Transverse colon (tissue), 4 donors: Measurements from ENCODE around the gene HMGN1. TPM values are rescaled to one million over a fixed set of nuclear protein-coding genes. Genes with fewer than 3 reads are reported as not detected.

ENCODE experiments used
- DNase-seq: peaks from one replicate; pipeline ENCODE4 v3.0.0-alpha.2; 2019
- H3K27ac ChIP-seq, 4 donors: fragments of 200-600 bp; sonication (generic); 2 replicates each; pipeline ENCODE4 v1.5.1; 2016 to 2018; ENCODE audit warnings: inconsistent platforms in 4 of 4
- H3K27me3 ChIP-seq: fragments of 200-600 bp; sonication (generic); 2 replicates; pipeline ENCODE4 v1.5.1; 2017; ENCODE audit warnings: inconsistent platforms
- H3K36me3 ChIP-seq, 4 donors: fragments of 200-600 bp; sonication (generic); 2 replicates each; pipeline ENCODE4 v1.5.1; 2017 to 2019; ENCODE audit warnings: inconsistent platforms in 4 of 4
- H3K4me1 ChIP-seq, 4 donors: fragments of 200-600 bp; sonication (generic); 2 replicates each; pipeline ENCODE4 v1.5.1; 2017 to 2020; ENCODE audit warnings: inconsistent platforms in 4 of 4
- H3K4me3 ChIP-seq, 4 donors: fragments of 200-600 bp; sonication (generic); 1 replicate in 1 of 4; 2 replicates in 3 of 4; pipeline versions ENCODE4 v1.5.1 to v1.6.1; 2017 to 2019; ENCODE audit warnings: inconsistent platforms in 4 of 4
- H3K9me3 ChIP-seq, 2 donors: fragments of 200-600 bp; sonication (generic); 2 replicates each; pipeline ENCODE4 v1.5.1; 2017 to 2019; ENCODE audit warnings: inconsistent platforms in 2 of 2
- EP300 ChIP-seq: sonication (generic); formaldehyde crosslinking; IDR thresholded peaks from one replicate; pipeline ENCODE4 v1.6.1; 2017; ENCODE audit warnings: antibody characterized with exemption, low read depth
- POLR2A ChIP-seq: fragments of 450-650 bp; IDR thresholded peaks from one replicate; pipeline ENCODE4 v1.6.1; 2016; ENCODE audit warnings: antibody characterized with exemption, mild to moderate bottlenecking, moderate library complexity
- POLR2AphosphoS5 ChIP-seq, 3 donors: sonication (generic); formaldehyde crosslinking; IDR thresholded peaks; one replicate each; pipeline ENCODE4 v1.6.1; 2016; ENCODE audit warnings: antibody characterized with exemption in 3 of 3
- WGBS, 2 donors: methylation state at CpG; one replicate each; pipeline ENCODE4 v1.1.5; 2018; ENCODE audit warnings: low coverage in 1 of 2; 5-methylcytosine and 5-hydroxymethylcytosine counted together
- in situ Hi-C, 4 donors: fragments of 200-750 bp; cut with MboI; loops; one replicate each; pipeline versions ENCODE4 v1.15.0 to v1.15.1; 2017; ENCODE audit warnings: low sequenced_read_pairs in 3 of 4, low pct_ligation_motif_present in 1 of 4, low pct_unique_long_range_greater_than_20kb in 1 of 4
- intact Hi-C: fragments of 100-400 bp; cut with DNase I; formaldehyde crosslinking; loops from one replicate; pipeline ENCODE4 v1.15.1; 2023; ENCODE audit warnings: low total_unique reads
- total RNA-seq, 4 donors: library from RNA; depleted of rRNA; stranded (reverse); fragments of >200 nt; gene quantifications; one replicate each; pipeline ENCODE4 v1.1.0, GENCODE V29; 2016
- TF ChIP-seq, protein P1 (sequence below), 5 experiments: fragments of 200-600 bp in 3 of 5; fragments of 450-650 bp in 2 of 5; sonication (generic) in 3 of 5; IDR thresholded peaks; 1 replicate in 2 of 5; 2 replicates in 3 of 5; pipeline ENCODE4 v1.5.1; 2016 to 2017; ENCODE audit warnings: antibody characterized with exemption in 5 of 5, inconsistent platforms in 3 of 5, mild to moderate bottlenecking in 2 of 5, moderate library complexity in 1 of 5

Gene HMGN1
- total RNA-seq, 4 donors from 2014 or later: 51.1 to 277 (median 99.7) TPM

DNA sequence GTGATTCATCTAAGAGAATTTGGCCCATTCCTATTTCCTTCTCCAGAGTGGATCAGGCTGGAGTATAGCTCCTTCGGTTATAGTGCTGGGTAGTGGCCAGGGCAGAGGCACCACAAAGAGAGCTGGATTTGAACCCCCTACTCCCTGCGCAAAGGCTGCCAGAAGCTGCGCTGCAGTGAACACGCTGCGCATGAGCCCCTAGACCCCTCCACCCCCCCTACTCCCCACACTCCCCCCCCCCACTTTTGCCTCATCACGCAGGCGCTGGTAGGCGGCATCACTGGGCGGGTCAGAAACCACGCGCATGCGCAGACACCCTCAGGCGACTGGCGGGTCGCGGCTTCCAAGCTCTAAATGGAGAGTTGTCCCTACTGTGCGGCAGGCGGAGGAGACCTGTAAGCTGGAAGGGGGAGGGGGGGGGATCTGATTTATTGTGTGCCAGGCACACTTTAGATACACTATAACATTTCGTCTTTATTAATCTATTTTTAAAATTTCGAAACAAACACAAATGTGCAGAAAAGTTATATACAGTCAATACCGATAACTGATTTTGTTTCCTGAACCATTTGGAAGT is 38.7 kb upstream of the HMGN1 start:
- H3K4me1 ChIP-seq: peaks cover 0 to 27% (median 21%) of the 10 kb centered on the region in 4 donors
- in situ Hi-C loops (loop anchor here in 2 of 4 donors (10.0 to 25.0 kb wide), 2 partner anchors 73 to 200 kb away; partner anchors contain the start of genes BRWD1 (in 1 of the 2) and PSMG1 (in 1 of the 2)), intact Hi-C loops (loop anchor here (1.0 to 5.0 kb wide), 2 partner anchors 40 to 73 kb away; partner anchors contain the start of gene HMGN1)
- 0 to 37% methylated on average over 5 to 21 of the region's 21 CpGs for WGBS, 2 donors
- TF ChIP-seq, protein P1, sequence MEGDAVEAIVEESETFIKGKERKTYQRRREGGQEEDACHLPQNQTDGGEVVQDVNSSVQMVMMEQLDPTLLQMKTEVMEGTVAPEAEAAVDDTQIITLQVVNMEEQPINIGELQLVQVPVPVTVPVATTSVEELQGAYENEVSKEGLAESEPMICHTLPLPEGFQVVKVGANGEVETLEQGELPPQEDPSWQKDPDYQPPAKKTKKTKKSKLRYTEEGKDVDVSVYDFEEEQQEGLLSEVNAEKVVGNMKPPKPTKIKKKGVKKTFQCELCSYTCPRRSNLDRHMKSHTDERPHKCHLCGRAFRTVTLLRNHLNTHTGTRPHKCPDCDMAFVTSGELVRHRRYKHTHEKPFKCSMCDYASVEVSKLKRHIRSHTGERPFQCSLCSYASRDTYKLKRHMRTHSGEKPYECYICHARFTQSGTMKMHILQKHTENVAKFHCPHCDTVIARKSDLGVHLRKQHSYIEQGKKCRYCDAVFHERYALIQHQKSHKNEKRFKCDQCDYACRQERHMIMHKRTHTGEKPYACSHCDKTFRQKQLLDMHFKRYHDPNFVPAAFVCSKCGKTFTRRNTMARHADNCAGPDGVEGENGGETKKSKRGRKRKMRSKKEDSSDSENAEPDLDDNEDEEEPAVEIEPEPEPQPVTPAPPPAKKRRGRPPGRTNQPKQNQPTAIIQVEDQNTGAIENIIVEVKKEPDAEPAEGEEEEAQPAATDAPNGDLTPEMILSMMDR (IDR thresholded peaks at IDR 0.05): no peak
- TF ChIP-seq EP300: no peak
- peak; percentile 15 for TF ChIP-seq POLR2A
- TF ChIP-seq POLR2AphosphoS5 (IDR thresholded peaks at IDR 0.05): peak in 1 of 3 donors; percentile 49
- peak overlapping the region; percentile 3 to 48 (median 35) for H3K4me3 ChIP-seq
- peak overlapping the region; percentile 77 to 84 (median 81) for H3K27ac ChIP-seq
- H3K27me3 ChIP-seq: no peaks in the 10 kb centered on the region
- peaks cover 0 to 13% (median 5%) of the 10 kb centered on the region in 4 donors for H3K36me3 ChIP-seq
- peak; percentile 92 for DNase-seq
- H3K9me3 ChIP-seq: no peaks in the 10 kb centered on the region

DNA sequence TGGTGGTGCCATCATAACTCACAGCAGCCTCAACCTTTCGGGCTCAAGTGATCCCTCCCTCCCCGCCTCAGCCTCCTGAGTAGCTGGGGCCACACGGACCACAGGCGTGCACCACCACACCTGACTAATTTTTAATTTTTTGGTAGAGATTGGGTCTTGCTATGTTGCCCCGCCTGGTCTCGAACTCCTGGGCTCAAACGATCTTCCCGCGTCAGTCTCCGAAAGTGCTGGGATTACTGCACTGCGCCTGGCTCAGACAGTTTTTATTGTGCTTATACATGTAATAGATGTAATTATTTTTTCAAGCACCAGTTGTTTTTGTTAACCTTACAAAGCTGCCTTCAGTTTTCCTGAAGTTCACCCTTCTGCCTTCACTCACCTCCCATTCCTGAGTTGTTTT is 38.0 kb upstream of the HMGN1 start:
- TF ChIP-seq POLR2AphosphoS5 (IDR thresholded peaks at IDR 0.05) (no peak), POLR2A (no peak), EP300 (no peak)
- TF ChIP-seq, protein P1 (IDR thresholded peaks at IDR 0.05): no peak
- H3K9me3 ChIP-seq: no peaks in the 10 kb centered on the region
- in situ Hi-C loops (loop anchor here in 2 of 4 donors (10.0 to 25.0 kb wide), 2 partner anchors 72 to 200 kb away; partner anchors contain the start of genes BRWD1 (in 1 of the 2) and PSMG1 (in 1 of the 2)), intact Hi-C loops (loop anchor here (5.0 kb wide), 1 partner anchor 40 kb away; the partner anchor contains the start of gene HMGN1)
- peak overlapping the region; percentile 77 to 84 (median 81) for H3K27ac ChIP-seq
- H3K4me3 ChIP-seq: peak overlapping the region in 1 of 4 donors; percentile 48
- peaks cover 0 to 27% (median 21%) of the 10 kb centered on the region in 4 donors for H3K4me1 ChIP-seq
- WGBS, 2 donors: 92 to 100% methylated on average over 2 to 11 of the region's 11 CpGs
- no peaks in the 10 kb centered on the region for H3K27me3 ChIP-seq
- H3K36me3 ChIP-seq: peaks cover 0 to 7% (median 2%) of the 10 kb centered on the region in 4 donors
- DNase-seq: no peak

DNA sequence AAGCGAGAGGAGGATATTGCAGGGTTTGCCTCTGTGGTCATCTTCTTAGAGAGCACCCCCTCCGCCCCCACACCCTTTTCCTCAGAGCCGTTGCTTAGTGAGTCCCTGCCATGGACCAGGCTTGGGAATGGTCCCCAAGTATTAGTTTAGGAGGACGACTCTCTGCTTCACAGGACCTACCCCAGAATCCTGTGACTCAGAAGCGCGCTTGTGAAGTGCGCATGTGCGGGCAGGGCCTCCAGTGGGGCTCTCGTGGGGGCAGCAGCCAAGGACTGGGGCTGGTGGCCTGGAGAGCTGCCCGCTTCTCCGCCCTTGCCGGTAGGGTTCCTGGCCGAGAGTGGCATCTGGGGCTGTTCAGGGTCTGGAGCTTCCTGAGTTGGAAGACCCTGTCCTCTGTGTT is 37.3 kb upstream of the HMGN1 start:
- Histone ChIP-seq H3K4me3 (peak overlapping the region in 2 of 4 donors; percentile 23 to 31), H3K36me3 (peaks cover 0 to 2% (median 0%) of the 10 kb centered on the region in 4 donors), H3K27ac (peak overlapping the region; percentile 77 to 84 (median 81)), H3K4me1 (peaks cover 0 to 34% (median 23%) of the 10 kb centered on the region in 4 donors), H3K9me3 (no peaks in the 10 kb centered on the region), H3K27me3 (no peaks in the 10 kb centered on the region)
- 70 to 79% methylated on average over 2 to 13 of the region's 13 CpGs for WGBS, 2 donors
- no peak for DNase-seq
- in situ Hi-C loops: loop anchor here in 2 of 4 donors (10.0 to 25.0 kb wide), 2 partner anchors 71 to 199 kb away; partner anchors contain the start of genes BRWD1 (in 1 of the 2) and PSMG1 (in 1 of the 2)
- TF ChIP-seq POLR2AphosphoS5 (IDR thresholded peaks at IDR 0.05): no peak
- TF ChIP-seq, protein P1 (IDR thresholded peaks at IDR 0.05): peak in 1 of 5 experiments; percentile 15
- intact Hi-C loops: loop anchor here (5.0 kb wide), 1 partner anchor 39 kb away; the partner anchor contains the start of gene HMGN1
